ENCODE data around the gene S100A5. TPM values are rescaled to one million over a fixed set of nuclear protein-coding genes. Genes with fewer than 3 reads are reported as not detected.

S100A5 gene
- total RNA-seq, 1 experiment from 2014 or later = not detected

DNA sequence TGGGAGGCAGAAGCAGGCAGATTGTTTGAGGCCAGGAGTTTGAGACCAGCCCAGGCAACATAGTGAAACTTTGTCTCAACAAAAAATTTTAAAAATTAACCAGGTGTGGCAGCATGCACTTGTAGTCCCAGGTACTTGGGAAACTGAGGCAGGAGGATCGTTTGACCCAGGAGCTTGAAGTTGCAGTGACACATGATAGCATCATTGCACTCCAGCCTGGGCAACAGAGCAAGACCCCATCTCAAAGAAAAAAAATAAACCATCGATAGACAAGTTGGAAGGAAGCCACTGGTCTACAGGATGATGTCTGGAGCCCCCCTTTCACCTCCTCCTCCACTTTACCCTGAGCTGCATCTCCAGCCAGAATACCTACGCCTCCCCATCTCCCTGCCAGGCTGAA lies 21.5 kb downstream of the S100A5 start:
- Histone ChIP-seq H3K9ac (ENCODE audit: extremely low read depth, insufficient read length, low read length) (no peak overlapping the region), H3K4me1 (ENCODE audit: insufficient read depth, low read length) (peaks cover 4% of the 10 kb centered on the region; the same call in 1 of the 2 replicates), H2AK5ac (ENCODE audit: insufficient read length, low read length) (no peak overlapping the region), H3K79me1 (ENCODE audit: insufficient read depth, low read depth, low read length, poor library complexity, severe bottlenecking) (no peaks in the 10 kb centered on the region), H4K5ac (ENCODE audit: insufficient read length, low read depth, low read length) (no peak overlapping the region), H3T11ph (ENCODE audit: low read length) (no peak overlapping the region), H2BK15ac (ENCODE audit: low read depth, low read length) (no peak overlapping the region), H3K18ac (ENCODE audit: insufficient read length, low read depth, low read length) (no peak overlapping the region), H4K91ac (ENCODE audit: insufficient read length, low read depth, low read length) (no peak overlapping the region), H2BK120ac (ENCODE audit: low read depth, low read length, poor library complexity, severe bottlenecking) (no peak overlapping the region), H3K4ac (ENCODE audit: low read depth, low read length) (no peak overlapping the region), H2BK20ac (ENCODE audit: low read depth, low read length, poor library complexity, severe bottlenecking) (no peak overlapping the region), H3K14ac (ENCODE audit: insufficient read depth, low read length) (no peak overlapping the region), H2AFZ (ENCODE audit: low read length) (no peak overlapping the region), H3K9me3 (ENCODE audit: control insufficient read depth, low read depth, low read length) (no peaks in the 10 kb centered on the region), H3K23me2 (ENCODE audit: insufficient read length, low read depth, low read length, poor library complexity, severe bottlenecking) (no peaks in the 10 kb centered on the region), H3K23ac (ENCODE audit: insufficient read length, low read depth, low read length) (no peak overlapping the region), H3K4me2 (ENCODE audit: insufficient read depth, insufficient read length, low read length) (no peak overlapping the region), H2BK12ac (ENCODE audit: insufficient read length, low read depth, low read length) (no peak overlapping the region), H2BK5ac (ENCODE audit: insufficient read length, low read length) (no peak overlapping the region), H4K8ac (replicated peaks; ENCODE audit: insufficient read length, low read depth, low read length) (no peak overlapping the region), H3K56ac (ENCODE audit: insufficient read length, low read depth, low read length) (no peak overlapping the region), H4K20me1 (ENCODE audit: control insufficient read depth, insufficient read depth, insufficient read length) (no peaks in the 10 kb centered on the region), H3K27me3 (ENCODE audit: insufficient read depth, low read length) (no peaks in the 10 kb centered on the region; the same call in 1 of the 2 replicates), H3K27ac (ENCODE audit: insufficient read length, low read depth, low read length) (no peak overlapping the region), H3K79me2 (ENCODE audit: insufficient read depth, low read length) (no peaks in the 10 kb centered on the region)
- Mint-ChIP-seq H3K36me3 (ENCODE audit: insufficient read depth in 1 of 3, low read depth in 3 of 3) (0 out of 7 replicates have a peak, but pooled peaks cover 0 to 2% (median 0%) of the 10 kb centered on the region in 3 experiments), H3K4me3 (no peak overlapping the region), H3K27me3 (ENCODE audit: low read depth) (peaks cover 62% of the 10 kb centered on the region), H3K9me3 (peaks cover 2 to 3% of the 10 kb centered on the region in 2 experiments; a peak in 4 of 5 replicates), H3K4me1 (peaks cover 19 to 27% of the 10 kb centered on the region in 2 experiments), H3K27ac (no peak overlapping the region)
- no CpG with 5 or more reads among the region's 3 CpGs for WGBS (ENCODE audit: extremely low coverage, insufficient read length, low lambda C conversion rate)
- no peak for DNase-seq
- TF ChIP-seq, protein P1, sequence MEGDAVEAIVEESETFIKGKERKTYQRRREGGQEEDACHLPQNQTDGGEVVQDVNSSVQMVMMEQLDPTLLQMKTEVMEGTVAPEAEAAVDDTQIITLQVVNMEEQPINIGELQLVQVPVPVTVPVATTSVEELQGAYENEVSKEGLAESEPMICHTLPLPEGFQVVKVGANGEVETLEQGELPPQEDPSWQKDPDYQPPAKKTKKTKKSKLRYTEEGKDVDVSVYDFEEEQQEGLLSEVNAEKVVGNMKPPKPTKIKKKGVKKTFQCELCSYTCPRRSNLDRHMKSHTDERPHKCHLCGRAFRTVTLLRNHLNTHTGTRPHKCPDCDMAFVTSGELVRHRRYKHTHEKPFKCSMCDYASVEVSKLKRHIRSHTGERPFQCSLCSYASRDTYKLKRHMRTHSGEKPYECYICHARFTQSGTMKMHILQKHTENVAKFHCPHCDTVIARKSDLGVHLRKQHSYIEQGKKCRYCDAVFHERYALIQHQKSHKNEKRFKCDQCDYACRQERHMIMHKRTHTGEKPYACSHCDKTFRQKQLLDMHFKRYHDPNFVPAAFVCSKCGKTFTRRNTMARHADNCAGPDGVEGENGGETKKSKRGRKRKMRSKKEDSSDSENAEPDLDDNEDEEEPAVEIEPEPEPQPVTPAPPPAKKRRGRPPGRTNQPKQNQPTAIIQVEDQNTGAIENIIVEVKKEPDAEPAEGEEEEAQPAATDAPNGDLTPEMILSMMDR (conservative IDR thresholded peaks at IDR 0.05) = no peak
